H9 (cell line): Measurements from ENCODE around the gene MTOR. TPM values are rescaled to one million over a fixed set of nuclear protein-coding genes. Genes with fewer than 3 reads are reported as not detected.

ENCODE experiments used
- DNase-seq: peaks from one replicate; pipeline ENCODE4 v3.0.0-alpha.2; 2017
- H2AFZ ChIP-seq: one replicate; pipeline ENCODE4 v1.6.1; 2013; ENCODE audit warnings: mild to moderate bottlenecking, low read length, control low read depth, moderate library complexity
- H2AK5ac ChIP-seq: 2 replicates; pipeline ENCODE4 v1.6.1; 2013; ENCODE audit warnings: low read length, control low read depth, mixed read lengths; ENCODE audit not compliant: insufficient read length
- H2BK120ac ChIP-seq: one replicate; pipeline ENCODE4 v1.6.1; 2013; ENCODE audit warnings: low read depth, mild to moderate bottlenecking, low read length, control low read depth, inconsistent platforms; ENCODE audit not compliant: poor library complexity, severe bottlenecking
- H2BK12ac ChIP-seq: 2 replicates; pipeline ENCODE4 v1.6.1; 2013; ENCODE audit warnings: low read length, control low read depth, mixed read lengths, low read depth; ENCODE audit not compliant: insufficient read length
- H2BK15ac ChIP-seq: 2 replicates; pipeline ENCODE4 v1.6.1; 2013; ENCODE audit warnings: low read depth, low read length, control low read depth
- H2BK20ac ChIP-seq: one replicate; pipeline ENCODE4 v1.6.1; 2013; ENCODE audit warnings: low read depth, mild to moderate bottlenecking, low read length, control low read depth, inconsistent platforms; ENCODE audit not compliant: poor library complexity, severe bottlenecking
- H2BK5ac ChIP-seq: 2 replicates; pipeline ENCODE4 v1.6.1; 2013; ENCODE audit warnings: low read length, control low read depth, mixed read lengths; ENCODE audit not compliant: insufficient read length
- H3K14ac ChIP-seq: 2 replicates; pipeline ENCODE4 v1.6.1; 2013; ENCODE audit warnings: low read length, control low read depth; ENCODE audit not compliant: insufficient read depth
- H3K18ac ChIP-seq: 2 replicates; pipeline ENCODE4 v1.6.1; 2013; ENCODE audit warnings: low read depth, mild to moderate bottlenecking, mixed read lengths, low read length, control low read depth; ENCODE audit not compliant: insufficient read length
- H3K23ac ChIP-seq: 2 replicates; pipeline ENCODE4 v1.6.1; 2013; ENCODE audit warnings: low read length, control low read depth, mixed read lengths, low read depth; ENCODE audit not compliant: insufficient read length
- H3K23me2 ChIP-seq: 2 replicates; pipeline ENCODE4 v1.6.1; 2013; ENCODE audit warnings: low read depth, mild to moderate bottlenecking, mixed read lengths, low read length, control low read depth; ENCODE audit not compliant: insufficient read length, poor library complexity, severe bottlenecking
- H3K27ac ChIP-seq: 2 replicates; pipeline ENCODE4 v1.5.1; 2013; ENCODE audit warnings: low read length, control low read depth, mixed read lengths, low read depth; ENCODE audit not compliant: insufficient read length
- H3K27me3 ChIP-seq: 2 replicates; pipeline ENCODE4 v1.6.1; 2013; ENCODE audit warnings: low read length, control low read depth, inconsistent platforms; ENCODE audit not compliant: insufficient read depth
- H3K4ac ChIP-seq: 2 replicates; pipeline ENCODE4 v1.6.1; 2013; ENCODE audit warnings: low read depth, mild to moderate bottlenecking, control low read depth, inconsistent platforms, low read length, moderate library complexity
- H3K4me1 ChIP-seq: 2 replicates; pipeline ENCODE4 v1.6.1; 2013; ENCODE audit warnings: low read length, control low read depth, inconsistent platforms; ENCODE audit not compliant: insufficient read depth
- H3K4me2 ChIP-seq: 2 replicates; pipeline ENCODE4 v1.6.1; 2013; ENCODE audit warnings: low read length, control low read depth, mixed read lengths; ENCODE audit not compliant: insufficient read length, insufficient read depth
- H3K56ac ChIP-seq: 2 replicates; pipeline ENCODE4 v1.6.1; 2013; ENCODE audit warnings: low read depth, mild to moderate bottlenecking, mixed read lengths, low read length, control low read depth; ENCODE audit not compliant: insufficient read length
- H3K79me1 ChIP-seq: 2 replicates; pipeline ENCODE4 v1.6.1; 2013; ENCODE audit warnings: low read depth, mild to moderate bottlenecking, moderate library complexity, low read length, control low read depth, inconsistent platforms; ENCODE audit not compliant: insufficient read depth, poor library complexity, severe bottlenecking
- H3K79me2 ChIP-seq: 2 replicates; pipeline ENCODE4 v1.6.1; 2013; ENCODE audit warnings: low read length, control low read depth, inconsistent platforms; ENCODE audit not compliant: insufficient read depth
- H3K9ac ChIP-seq: 2 replicates; pipeline ENCODE4 v1.6.1; 2013; ENCODE audit warnings: low read length, control low read depth, mixed read lengths; ENCODE audit not compliant: insufficient read length; ENCODE audit errors: extremely low read depth
- H3K9me3 ChIP-seq: one replicate; pipeline ENCODE4 v1.6.1; 2013; ENCODE audit warnings: low read depth, low read length, inconsistent platforms; ENCODE audit not compliant: control insufficient read depth
- H3T11ph ChIP-seq: one replicate; pipeline ENCODE4 v1.6.1; 2013; ENCODE audit warnings: mild to moderate bottlenecking, low read length, control low read depth, inconsistent platforms
- H4K20me1 ChIP-seq: one replicate; pipeline ENCODE4 v1.6.1; 2013; ENCODE audit not compliant: control insufficient read depth, insufficient read length, insufficient read depth
- H4K5ac ChIP-seq: 2 replicates; pipeline ENCODE4 v1.6.1; 2013; ENCODE audit warnings: low read depth, mild to moderate bottlenecking, mixed read lengths, low read length, control low read depth; ENCODE audit not compliant: insufficient read length
- H4K8ac ChIP-seq: replicated peaks from 2 replicates; pipeline ENCODE4 v1.6.1; 2013; ENCODE audit warnings: low read length, control low read depth, mixed read lengths, low read depth; ENCODE audit not compliant: insufficient read length
- H4K91ac ChIP-seq: 2 replicates; pipeline ENCODE4 v1.6.1; 2013; ENCODE audit warnings: low read depth, mild to moderate bottlenecking, moderate library complexity, mixed read lengths, low read length, control low read depth; ENCODE audit not compliant: insufficient read length
- H3K27ac Mint-ChIP-seq, 3 experiments: 2 replicates in 2 of 3; 3 replicates in 1 of 3; pipeline ENCODE4 v1.8.0; 2020 to 2021; ENCODE audit warnings: mixed read lengths in 3 of 3, mild to moderate bottlenecking in 1 of 3, moderate library complexity in 1 of 3
- H3K27me3 Mint-ChIP-seq: 2 replicates; pipeline ENCODE4 v1.8.0; 2021; ENCODE audit warnings: low read depth, mild to moderate bottlenecking, moderate library complexity, mixed read lengths
- H3K36me3 Mint-ChIP-seq, 3 experiments: 2 replicates in 2 of 3; 3 replicates in 1 of 3; pipeline ENCODE4 v1.8.0; 2020 to 2021; ENCODE audit warnings: low read depth in 3 of 3, mixed read lengths in 3 of 3; ENCODE audit not compliant: insufficient read depth in 1 of 3
- H3K4me1 Mint-ChIP-seq, 2 experiments: 2 replicates each; pipeline ENCODE4 v1.8.0; 2020; ENCODE audit warnings: mixed read lengths in 2 of 2
- H3K4me3 Mint-ChIP-seq, 2 experiments: 2 replicates in 1 of 2; 3 replicates in 1 of 2; pipeline ENCODE4 v1.8.0; 2020 to 2021; ENCODE audit warnings: mild to moderate bottlenecking in 2 of 2, mixed read lengths in 2 of 2, moderate library complexity in 1 of 2
- H3K9me3 Mint-ChIP-seq, 2 experiments: 2 replicates in 1 of 2; 3 replicates in 1 of 2; pipeline ENCODE4 v1.8.0; 2020; ENCODE audit warnings: mild to moderate bottlenecking in 2 of 2, mixed read lengths in 2 of 2, moderate library complexity in 1 of 2
- WGBS: extraction: QIAGEN DNeasy Blood & Tissue Kit; methylation state at CpG from one replicate; pipeline ENCODE4 v1.1.7; 2013; ENCODE audit warnings: missing lambda C conversion rate, low lambda C conversion rate, mixed read lengths; ENCODE audit not compliant: insufficient read length; ENCODE audit errors: extremely low coverage; 5-methylcytosine and 5-hydroxymethylcytosine counted together
- total RNA-seq: library from RNA; stranded (reverse); gene quantifications from 2 replicates; pipeline ENCODE4 v1.2.1, GENCODE V29; 2021
- TF ChIP-seq, protein P1 (sequence below): fragments of 200-600 bp; sonication (generic); conservative IDR thresholded peaks from 3 replicates; pipeline ENCODE4 v1.8.0; 2021; ENCODE audit warnings: antibody characterized with exemption, mild to moderate bottlenecking

Gene MTOR
- total RNA-seq, 1 experiment from 2014 or later, result 67.5 TPM

DNA sequence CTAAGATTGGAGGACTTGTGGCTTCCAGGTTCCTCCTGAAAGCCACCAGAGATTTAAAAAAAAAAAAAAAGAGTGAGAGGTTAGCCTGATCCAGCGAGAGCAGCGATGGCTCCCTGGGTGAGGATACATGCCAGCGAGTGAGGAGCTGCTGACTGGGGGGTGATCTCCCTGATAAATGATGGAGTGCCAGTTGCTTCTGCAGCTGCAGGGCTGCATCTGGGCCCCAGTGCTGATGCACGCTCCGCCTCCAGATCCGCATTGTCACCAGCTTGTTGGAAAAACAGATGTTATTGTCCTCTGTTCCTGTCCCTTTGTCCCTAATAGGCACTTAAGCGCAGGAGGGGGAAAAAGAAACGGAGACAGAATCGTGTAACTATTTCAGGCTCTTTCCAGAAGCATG is 39.2 kb upstream of the MTOR start:
- H2BK15ac ChIP-seq, result no peak overlapping the region
- WGBS, result no CpG with 5 or more reads among the region's 9 CpGs
- H2BK12ac ChIP-seq, result no peak overlapping the region
- no peak overlapping the region for H3T11ph ChIP-seq
- no peak overlapping the region for H2BK5ac ChIP-seq
- Mint-ChIP-seq H3K4me1 (peaks cover 12 to 16% of the 10 kb centered on the region in 2 experiments), H3K27ac (0 out of 7 replicates have a peak overlapping the region, but pooled peaks of 1 of the 3 experiments have one; percentile 28), H3K27me3 (no peaks in the 10 kb centered on the region), H3K36me3 (peaks cover 0 to 4% (median under 1%) of the 10 kb centered on the region in 3 experiments; a peak in 1 of 7 replicates), H3K4me3 (no peak overlapping the region), H3K9me3 (peaks cover under 1 to 2% of the 10 kb centered on the region in 2 experiments; a peak in 2 of 5 replicates)
- H3K18ac ChIP-seq, result no peak overlapping the region
- H2BK20ac ChIP-seq, result no peak overlapping the region
- no peaks in the 10 kb centered on the region; the same call in 1 of the 2 replicates for H3K4me1 ChIP-seq
- H4K5ac ChIP-seq, result no peak overlapping the region
- TF ChIP-seq, protein P1, sequence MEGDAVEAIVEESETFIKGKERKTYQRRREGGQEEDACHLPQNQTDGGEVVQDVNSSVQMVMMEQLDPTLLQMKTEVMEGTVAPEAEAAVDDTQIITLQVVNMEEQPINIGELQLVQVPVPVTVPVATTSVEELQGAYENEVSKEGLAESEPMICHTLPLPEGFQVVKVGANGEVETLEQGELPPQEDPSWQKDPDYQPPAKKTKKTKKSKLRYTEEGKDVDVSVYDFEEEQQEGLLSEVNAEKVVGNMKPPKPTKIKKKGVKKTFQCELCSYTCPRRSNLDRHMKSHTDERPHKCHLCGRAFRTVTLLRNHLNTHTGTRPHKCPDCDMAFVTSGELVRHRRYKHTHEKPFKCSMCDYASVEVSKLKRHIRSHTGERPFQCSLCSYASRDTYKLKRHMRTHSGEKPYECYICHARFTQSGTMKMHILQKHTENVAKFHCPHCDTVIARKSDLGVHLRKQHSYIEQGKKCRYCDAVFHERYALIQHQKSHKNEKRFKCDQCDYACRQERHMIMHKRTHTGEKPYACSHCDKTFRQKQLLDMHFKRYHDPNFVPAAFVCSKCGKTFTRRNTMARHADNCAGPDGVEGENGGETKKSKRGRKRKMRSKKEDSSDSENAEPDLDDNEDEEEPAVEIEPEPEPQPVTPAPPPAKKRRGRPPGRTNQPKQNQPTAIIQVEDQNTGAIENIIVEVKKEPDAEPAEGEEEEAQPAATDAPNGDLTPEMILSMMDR, result no peak
- no peak overlapping the region for H2BK120ac ChIP-seq
- no peaks in the 10 kb centered on the region for H4K20me1 ChIP-seq
- no peaks in the 10 kb centered on the region for H3K79me2 ChIP-seq
- H4K91ac ChIP-seq, result no peak overlapping the region
- H3K27me3 ChIP-seq, result no peaks in the 10 kb centered on the region
- no peak overlapping the region for H3K9ac ChIP-seq
- no peaks in the 10 kb centered on the region for H3K79me1 ChIP-seq
- no peak overlapping the region for H3K4ac ChIP-seq
- no peak overlapping the region for H3K23ac ChIP-seq
- no peak overlapping the region for H3K56ac ChIP-seq
- no peak overlapping the region for H4K8ac ChIP-seq
- DNase-seq, result no peak
- no peak overlapping the region for H3K4me2 ChIP-seq
- no peaks in the 10 kb centered on the region for H3K9me3 ChIP-seq
- no peak overlapping the region; the same call in 1 of the 2 replicates for H3K14ac ChIP-seq
- H3K23me2 ChIP-seq, result no peaks in the 10 kb centered on the region
- H2AFZ ChIP-seq, result no peak overlapping the region
- no peak overlapping the region for H2AK5ac ChIP-seq
- H3K27ac ChIP-seq, result no peak overlapping the region
